A673 (cell line): ENCODE data around the gene TMEM258.

Experiments
- EZH2 ChIP-seq: fragments of 200-600 bp; sonication (generic); IDR thresholded peaks from 2 replicates; pipeline ENCODE4 v1.6.1; 2017; ENCODE audit warnings: borderline replicate concordance, low read depth, mild to moderate bottlenecking, mixed read lengths, antibody characterized with exemption, low read length; ENCODE audit not compliant: poor library complexity, severe bottlenecking
- TF ChIP-seq, protein P1 (sequence below): fragments of 300-800, 200-600 bp; sonication (generic); conservative IDR thresholded peaks from 2 replicates; pipeline ENCODE4 v1.5.1; 2017; ENCODE audit warnings: low read depth, mild to moderate bottlenecking, antibody characterized with exemption, low read length, moderate library complexity, mixed read lengths

DNA sequence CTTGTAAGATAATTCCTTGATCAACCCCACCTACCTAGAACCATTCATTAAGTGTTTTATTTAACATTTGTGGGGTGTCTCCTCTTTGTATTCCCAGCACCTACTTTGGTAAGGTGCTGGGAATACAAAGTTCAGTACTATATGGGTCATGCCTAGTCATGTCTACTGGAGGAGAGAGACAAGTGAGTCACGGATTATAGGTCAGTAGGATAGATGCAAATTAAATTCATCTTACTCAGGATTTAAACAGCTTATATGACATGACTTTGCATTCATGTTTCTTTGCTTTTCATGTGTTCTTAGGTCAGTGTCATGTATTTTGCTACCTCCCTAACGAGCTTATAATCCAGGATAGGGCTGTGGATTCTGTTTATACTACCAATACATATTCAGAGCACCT is 27.8 kb upstream of the TMEM258 start:
- TF ChIP-seq, protein P1, sequence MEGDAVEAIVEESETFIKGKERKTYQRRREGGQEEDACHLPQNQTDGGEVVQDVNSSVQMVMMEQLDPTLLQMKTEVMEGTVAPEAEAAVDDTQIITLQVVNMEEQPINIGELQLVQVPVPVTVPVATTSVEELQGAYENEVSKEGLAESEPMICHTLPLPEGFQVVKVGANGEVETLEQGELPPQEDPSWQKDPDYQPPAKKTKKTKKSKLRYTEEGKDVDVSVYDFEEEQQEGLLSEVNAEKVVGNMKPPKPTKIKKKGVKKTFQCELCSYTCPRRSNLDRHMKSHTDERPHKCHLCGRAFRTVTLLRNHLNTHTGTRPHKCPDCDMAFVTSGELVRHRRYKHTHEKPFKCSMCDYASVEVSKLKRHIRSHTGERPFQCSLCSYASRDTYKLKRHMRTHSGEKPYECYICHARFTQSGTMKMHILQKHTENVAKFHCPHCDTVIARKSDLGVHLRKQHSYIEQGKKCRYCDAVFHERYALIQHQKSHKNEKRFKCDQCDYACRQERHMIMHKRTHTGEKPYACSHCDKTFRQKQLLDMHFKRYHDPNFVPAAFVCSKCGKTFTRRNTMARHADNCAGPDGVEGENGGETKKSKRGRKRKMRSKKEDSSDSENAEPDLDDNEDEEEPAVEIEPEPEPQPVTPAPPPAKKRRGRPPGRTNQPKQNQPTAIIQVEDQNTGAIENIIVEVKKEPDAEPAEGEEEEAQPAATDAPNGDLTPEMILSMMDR: no peak
- TF ChIP-seq EZH2: no peak
